ENCODE measurements around the gene RALGAPB. TPM values are rescaled to one million over a fixed set of nuclear protein-coding genes. Genes with fewer than 3 reads are reported as not detected.

The RALGAPB gene
- total and polyA plus RNA-seq, 2 of the 13 experiments (the other 11 are each of a cell fraction or from before 2014, with no cell fraction given), result 17.6 to 30.6 TPM

GRCh38 chr20:38446441-38447209, 26.0 kb upstream of the RALGAPB start (continued):
- TF ChIP-seq ZNF430 (CRISPR knock-in tag; IDR thresholded peaks at IDR 0.05) (peak; percentile 96), DDIT3 (CRISPR knock-in tag; IDR thresholded peaks at IDR 0.05) (0 out of 2 replicates have a peak, but pooled peaks have one; percentile 35), HNF4A (CRISPR knock-in tag; IDR thresholded peaks at IDR 0.05) (peak; percentile 66), CBX1 (IDR thresholded peaks at IDR 0.05; ENCODE audit: low read depth) (peak; percentile 99), MAFK (conservative IDR thresholded peaks at IDR 0.05 in 1 of 2, IDR thresholded peaks at IDR 0.05 in 1 of 2; ENCODE audit: low read length in 2 of 2) (no peak), ZNF781 (CRISPR knock-in tag; IDR thresholded peaks at IDR 0.05; ENCODE audit: borderline replicate concordance, not compliant biosample characterization) (peak; percentile 99), NCOA2 (CRISPR knock-in tag; IDR thresholded peaks at IDR 0.05) (peak; percentile 89), ZFP36 (IDR thresholded peaks at IDR 0.05; ENCODE audit: borderline replicate concordance, low read depth, low read length, partially characterized antibody) (peak; percentile 26), ARID3A (IDR thresholded peaks at IDR 0.05; ENCODE audit: low read depth, low read length) (peak; percentile 88), RBM39 (IDR thresholded peaks at IDR 0.05; ENCODE audit: low read depth, low read length, poor library complexity, severe bottlenecking) (peak; percentile 96), MLXIP (CRISPR knock-in tag; IDR thresholded peaks at IDR 0.05; ENCODE audit: borderline replicate concordance) (peak; percentile 48; the same call in 1 of the 2 replicates), ZMAT3 (CRISPR knock-in tag; conservative IDR thresholded peaks at IDR 0.05) (peak; percentile 99), E2F2 (CRISPR knock-in tag; IDR thresholded peaks at IDR 0.05; ENCODE audit: borderline replicate concordance) (peak; percentile 97), NFAT5 (CRISPR knock-in tag; IDR thresholded peaks at IDR 0.05) (peak; percentile 86; the same call in 1 of the 2 replicates), ZNF768 (CRISPR knock-in tag; IDR thresholded peaks at IDR 0.05) (peak; percentile 92), ZBTB3 (CRISPR knock-in tag; IDR thresholded peaks at IDR 0.05; ENCODE audit: borderline replicate concordance, low read depth) (no peak; the same call in 1 of the 2 replicates)
